Measurements from ENCODE around the gene COL25A1.

DNA sequence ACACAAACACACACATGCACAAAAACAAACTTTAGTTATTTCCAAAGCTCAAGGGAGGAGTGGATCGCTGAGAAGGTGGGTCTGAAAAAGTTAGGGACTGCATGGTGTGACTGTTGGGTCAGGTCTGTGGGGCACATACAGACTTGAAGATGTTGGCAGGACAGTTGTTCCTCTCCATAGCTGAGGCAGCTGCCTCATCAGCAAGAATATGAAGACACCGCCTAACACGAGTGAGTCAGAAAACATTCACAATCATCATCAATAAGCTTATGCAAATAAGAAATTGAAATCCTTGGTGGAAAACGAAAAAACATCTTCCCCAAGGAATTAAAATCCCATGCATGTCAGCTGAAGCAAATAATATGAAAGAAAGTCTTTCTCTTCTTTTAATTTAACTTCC lies 148.0 kb downstream of the COL25A1 start:
- TF ChIP-seq, protein P1, sequence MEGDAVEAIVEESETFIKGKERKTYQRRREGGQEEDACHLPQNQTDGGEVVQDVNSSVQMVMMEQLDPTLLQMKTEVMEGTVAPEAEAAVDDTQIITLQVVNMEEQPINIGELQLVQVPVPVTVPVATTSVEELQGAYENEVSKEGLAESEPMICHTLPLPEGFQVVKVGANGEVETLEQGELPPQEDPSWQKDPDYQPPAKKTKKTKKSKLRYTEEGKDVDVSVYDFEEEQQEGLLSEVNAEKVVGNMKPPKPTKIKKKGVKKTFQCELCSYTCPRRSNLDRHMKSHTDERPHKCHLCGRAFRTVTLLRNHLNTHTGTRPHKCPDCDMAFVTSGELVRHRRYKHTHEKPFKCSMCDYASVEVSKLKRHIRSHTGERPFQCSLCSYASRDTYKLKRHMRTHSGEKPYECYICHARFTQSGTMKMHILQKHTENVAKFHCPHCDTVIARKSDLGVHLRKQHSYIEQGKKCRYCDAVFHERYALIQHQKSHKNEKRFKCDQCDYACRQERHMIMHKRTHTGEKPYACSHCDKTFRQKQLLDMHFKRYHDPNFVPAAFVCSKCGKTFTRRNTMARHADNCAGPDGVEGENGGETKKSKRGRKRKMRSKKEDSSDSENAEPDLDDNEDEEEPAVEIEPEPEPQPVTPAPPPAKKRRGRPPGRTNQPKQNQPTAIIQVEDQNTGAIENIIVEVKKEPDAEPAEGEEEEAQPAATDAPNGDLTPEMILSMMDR (IDR thresholded peaks at IDR 0.05; ENCODE audit: poor library complexity) = no peak
- TF ChIP-seq EZH2 (IDR thresholded peaks at IDR 0.05; ENCODE audit: borderline replicate concordance) = no peak
- no peak for TF ChIP-seq EZH2phosphoT487 (IDR thresholded peaks at IDR 0.05; ENCODE audit: low read depth, severe bottlenecking, unreplicated experiment)

Data from hepatocyte (in vitro differentiated cells).